Stimulated activated CD8-positive, alpha-beta memory T cell treated with anti-CD3 and anti-CD28 coated beads, Interleukin-7, amount 100 ng/mL, for 48 hours (primary cell): ENCODE results near the gene NR3C1.

Experiments
- DNase-seq, 2 donors: peaks; one replicate each; pipeline ENCODE4 v3.0.0-alpha.2; 2020; ENCODE audit warnings: low read depth in 1 of 2; ENCODE audit errors: extremely low read depth in 1 of 2

NR3C1 gene

DNA sequence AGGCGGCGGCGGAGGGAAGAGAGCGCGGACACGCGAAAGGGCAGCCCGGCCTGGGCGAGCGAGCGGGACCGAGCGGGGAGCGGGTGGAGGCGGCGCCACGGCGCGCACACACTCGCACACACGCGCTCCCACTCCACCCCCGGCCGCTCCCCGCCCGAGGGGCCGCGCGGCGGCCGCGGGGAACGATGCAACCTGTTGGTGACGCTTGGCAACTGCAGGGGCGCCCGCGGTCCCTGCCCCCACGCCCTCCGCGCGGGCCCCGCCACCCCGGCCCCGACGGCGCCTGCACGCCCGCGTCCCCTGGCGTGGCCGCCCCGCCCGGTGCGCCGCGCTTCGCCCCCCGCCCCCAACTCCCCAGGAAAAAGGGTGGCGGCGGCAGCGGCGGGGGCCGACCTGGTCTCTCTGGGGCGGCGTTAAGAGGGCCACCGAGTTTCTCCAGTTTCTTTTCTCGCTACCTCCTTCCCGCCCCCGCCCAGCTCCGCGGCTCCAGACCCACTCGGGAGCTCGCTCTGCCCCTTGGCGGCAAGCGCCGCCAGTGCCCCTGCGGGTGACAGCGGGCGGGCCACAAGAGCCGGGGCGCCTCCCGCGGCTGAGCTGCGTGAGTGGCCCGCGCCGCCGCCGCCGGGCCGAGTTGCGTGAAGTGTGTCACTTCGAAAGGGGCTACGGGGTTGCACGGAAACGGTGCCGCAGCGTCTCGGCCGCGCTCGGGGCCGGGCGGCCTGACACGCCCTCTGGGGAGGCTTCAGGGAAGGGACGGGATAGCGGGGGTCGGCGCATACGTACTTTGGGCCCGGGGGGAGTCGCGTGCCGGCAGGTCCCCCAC lies at the start of gene NR3C1:
Gene NR3C1 (minus strand): TSS at position 94 of the 823 bp plus-strand sequence. CDS start 2,847 bp downstream, outside the sequence.
- peak; percentile 67 to 71 for DNase-seq

DNA sequence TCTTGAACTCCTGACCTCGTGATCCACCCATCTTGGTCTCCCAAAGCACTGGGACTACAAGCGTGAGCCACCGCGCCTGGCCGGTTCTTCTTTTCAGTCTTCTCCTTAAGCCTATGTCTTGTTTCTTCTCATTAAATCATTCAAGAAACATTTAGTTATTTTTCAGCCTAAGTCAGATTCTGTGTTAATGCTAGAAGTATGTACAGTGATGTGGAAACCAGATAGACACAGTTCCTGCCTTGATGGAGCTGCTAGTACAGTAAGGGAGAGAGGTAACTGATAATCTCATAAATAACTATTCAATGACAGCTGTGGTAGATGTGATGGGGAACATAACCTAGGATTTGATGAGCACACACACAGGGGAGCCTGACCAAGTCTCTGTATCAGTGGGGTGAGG lies 46.3 kb upstream of the NR3C1 start:
- no peak for DNase-seq

DNA sequence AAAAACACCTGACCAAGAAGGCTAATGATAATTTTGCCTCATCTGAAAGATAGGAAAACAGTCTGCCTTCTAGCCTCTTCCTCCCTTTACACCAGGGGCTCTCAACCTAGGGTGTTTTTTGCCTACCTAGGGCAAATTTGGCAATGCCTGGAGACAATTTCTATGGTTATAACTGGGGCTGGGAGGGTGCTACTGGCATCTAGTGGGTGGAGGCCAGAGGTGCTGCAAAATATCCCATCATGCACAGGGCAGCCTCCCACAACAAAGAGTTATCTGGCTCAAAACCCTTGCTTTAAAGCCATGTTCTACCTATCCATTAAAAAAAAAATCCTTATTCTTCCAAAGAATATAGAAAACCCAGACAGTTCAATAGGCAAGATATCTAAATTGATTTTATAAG lies 45.0 kb upstream of the NR3C1 start:
- no peak for DNase-seq

DNA sequence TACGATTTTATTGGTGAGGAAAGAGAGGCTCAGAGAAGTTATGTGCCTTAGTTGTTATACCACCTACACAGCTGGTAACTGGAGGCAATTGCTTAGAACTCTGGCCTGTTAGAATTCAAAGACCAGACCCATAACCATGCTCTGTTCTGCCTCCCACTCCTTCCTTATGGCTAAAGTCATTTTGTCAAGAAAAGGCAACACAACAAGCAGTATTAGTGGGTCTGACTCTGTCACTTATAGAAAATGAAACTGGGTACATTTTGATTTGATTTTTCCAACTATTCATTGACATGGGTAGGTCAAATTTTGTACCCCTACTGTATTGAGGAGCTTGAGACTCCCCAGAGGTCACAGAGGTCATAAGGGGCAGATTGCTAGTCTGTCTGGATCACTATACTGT lies 44.5 kb upstream of the NR3C1 start:
- DNase-seq: no peak

DNA sequence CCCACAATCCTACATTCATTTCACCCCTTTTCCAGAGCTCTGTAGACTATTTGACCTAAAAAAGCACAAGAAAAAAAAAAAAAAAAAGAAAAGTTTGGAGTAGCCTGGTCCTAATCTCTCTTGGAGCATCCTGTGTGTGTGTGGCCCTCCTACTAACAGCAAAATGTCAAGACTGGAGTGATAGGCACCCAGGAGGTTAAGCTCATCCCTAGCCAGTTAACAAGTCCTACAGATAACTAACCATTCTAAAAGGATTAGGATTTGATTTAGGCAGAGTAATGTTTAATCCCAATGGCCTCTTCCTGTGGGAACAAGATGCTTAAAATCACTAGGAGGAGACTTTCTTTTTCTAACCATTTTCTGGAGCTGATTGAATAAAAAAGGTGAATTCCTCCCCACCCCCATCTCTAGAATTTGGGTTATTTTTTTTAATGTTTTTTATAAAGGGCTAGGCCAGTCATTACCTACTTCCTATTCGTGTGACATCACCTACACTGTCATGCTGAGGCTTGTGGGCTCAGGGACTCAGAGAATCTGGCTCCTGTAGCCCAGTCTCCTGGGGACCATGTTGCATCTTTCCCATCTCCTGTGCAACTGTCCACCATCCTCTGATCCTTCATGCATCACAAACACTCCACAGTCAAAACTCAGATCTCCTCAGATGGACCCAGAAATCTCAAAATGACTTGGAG lies 43.2 kb upstream of the NR3C1 start:
- DNase-seq: no peak

DNA sequence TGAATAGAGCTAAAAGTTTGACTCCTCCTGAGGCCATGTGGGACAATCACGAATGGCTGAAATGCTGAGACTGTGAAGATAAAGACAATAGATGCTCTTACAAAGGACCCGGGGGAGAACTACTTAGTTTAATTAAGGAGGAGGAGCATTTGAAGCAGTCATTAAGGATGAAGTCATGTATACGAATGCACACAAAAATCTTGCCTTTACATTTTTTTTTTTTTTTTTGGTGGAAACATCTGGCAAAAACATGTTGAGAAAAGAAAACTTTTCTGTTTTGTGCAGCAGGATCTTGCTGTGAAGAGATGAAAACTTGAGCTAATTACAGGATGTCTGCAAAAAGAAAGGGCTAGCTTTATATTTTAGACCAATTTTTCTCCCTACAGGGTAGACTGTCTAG lies 42.3 kb upstream of the NR3C1 start:
- no peak for DNase-seq

DNA sequence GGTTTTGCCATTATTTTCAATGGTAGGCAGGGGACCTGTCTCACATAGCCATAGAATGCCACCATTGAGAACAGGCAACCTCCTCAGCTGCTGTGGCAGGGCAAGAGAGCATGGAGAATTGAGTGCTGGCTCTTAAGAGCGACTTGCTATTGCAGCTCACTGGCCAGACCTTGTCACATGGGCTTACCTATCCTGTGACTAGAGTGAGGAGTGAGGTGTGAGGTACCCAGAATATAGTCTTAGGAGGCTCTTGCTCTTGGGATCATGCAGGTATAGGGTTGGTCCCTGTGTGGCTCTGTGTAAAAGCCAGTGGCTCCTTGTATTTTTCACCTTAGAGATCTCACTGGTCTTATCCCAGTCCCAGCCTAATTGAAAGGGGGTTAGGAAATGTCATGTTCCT lies 39.8 kb upstream of the NR3C1 start:
- DNase-seq: no peak

DNA sequence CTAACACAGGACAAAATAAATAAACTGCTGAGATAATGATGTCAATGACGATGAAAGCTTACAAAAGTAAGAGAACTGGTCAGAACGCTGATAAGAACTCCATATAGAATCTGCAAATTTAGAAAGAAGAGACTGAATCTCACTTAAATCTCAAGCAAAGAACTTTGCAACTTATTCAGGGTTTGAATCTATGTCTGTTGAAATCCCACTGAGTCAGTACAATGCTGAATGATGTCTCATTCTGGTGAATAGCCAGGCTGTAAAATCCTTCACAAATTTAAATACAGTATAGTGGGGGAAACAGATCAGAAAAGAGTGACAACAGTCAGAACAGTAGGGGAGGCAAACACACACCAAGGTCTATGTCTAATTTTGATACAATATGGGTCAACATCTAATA lies 38.9 kb upstream of the NR3C1 start:
- DNase-seq: no peak

DNA sequence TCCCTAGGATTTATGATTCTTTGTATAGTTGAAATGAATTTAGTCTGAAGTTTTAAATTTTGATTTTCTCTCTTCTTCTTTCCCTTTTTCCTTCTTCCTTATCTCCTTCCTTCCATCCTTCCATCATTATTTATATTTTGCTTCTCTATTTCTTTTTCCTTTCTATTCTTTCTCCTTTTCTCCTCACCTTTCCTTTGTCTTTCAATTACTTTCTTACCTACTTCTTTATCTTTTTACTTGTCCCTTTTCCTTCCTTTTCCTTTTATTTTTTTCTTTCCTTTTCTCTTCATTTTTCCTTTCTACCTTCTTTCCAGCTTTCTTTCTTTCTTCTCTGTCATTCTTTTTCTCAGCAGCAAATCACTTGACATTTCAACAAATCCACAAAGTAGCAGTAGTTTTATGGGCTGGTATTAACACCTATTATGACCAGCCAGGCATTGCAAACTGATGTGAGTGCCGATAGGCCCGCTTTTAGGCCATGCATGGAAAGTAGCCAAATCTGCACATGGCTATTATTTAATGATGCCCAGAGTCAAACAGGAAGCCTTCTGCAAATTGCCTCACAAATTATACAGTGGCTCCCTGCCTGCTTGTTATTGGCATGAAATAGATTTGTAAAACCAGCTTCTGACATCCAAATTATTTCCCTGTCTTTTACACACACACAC lies 37.1 kb upstream of the NR3C1 start:
- no peak for DNase-seq

DNA sequence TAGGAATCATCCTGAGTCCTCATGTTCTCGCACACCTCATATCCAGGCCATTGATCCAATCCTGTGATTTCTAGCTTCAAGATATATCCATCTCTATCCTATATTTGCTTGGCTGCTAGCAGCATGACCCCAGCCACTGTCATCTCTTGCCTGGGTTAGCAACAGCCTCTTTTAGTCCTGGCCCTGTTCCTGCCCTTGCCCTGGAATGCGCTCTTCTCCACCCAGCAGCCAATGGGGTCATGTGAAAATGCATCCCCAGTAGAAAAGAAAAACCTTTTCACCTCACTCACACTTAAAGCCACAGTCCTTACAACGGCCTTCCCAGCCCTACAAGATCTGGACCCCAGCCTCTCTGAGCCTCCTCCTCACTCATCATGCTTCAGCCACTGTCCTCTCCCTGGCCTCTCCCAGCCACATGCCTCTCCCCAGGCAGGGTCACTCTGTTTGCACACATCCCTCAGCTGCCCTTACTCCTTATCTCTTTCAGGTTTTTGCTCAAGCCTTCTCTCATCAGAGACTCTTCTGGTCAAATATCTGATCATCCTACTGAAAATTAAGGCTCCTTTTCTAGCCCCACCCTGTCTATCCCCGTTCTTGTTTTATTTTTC lies 34.3 kb upstream of the NR3C1 start:
- DNase-seq: no peak

DNA sequence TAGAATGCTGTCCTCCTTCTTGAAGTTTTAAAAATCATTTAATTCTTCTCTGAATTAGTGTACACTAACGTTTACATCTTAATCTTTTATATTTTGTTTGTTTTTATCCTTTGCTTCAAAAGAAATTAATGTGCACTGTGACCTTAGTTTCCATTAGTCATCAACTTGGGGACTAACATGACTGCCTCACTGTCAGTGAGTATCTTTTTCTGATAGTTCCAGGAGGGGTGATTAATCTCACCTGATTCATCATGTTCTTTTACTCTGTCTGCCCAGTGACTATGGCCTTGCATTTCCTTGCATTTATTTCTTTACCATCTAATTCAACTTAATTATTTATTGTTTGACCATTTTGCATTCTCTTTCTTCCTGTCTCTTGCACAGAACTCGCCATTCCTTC lies 33.4 kb upstream of the NR3C1 start:
- DNase-seq: no peak

DNA sequence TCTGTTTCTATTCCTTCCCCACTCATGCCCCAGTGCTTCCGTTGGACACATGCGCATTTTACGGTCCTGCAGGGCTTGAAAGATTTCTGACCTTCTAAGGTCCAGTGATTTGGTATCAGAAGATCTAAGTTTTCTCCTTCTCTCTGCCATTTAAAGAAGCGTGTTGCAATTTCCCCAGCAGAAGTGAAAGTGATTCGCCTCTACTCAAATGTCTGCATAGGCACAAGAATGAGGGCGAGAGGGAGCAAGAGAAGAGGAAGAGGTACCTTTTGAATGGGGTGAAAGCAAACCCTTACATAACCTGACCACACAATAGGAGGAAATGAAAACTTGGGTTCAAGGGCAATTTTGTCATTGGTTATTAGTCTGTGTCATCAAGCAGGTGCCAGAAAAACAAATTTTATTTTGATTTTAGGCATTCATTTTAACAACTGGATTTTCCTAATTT lies 31.7 kb upstream of the NR3C1 start:
- DNase-seq: no peak

DNA sequence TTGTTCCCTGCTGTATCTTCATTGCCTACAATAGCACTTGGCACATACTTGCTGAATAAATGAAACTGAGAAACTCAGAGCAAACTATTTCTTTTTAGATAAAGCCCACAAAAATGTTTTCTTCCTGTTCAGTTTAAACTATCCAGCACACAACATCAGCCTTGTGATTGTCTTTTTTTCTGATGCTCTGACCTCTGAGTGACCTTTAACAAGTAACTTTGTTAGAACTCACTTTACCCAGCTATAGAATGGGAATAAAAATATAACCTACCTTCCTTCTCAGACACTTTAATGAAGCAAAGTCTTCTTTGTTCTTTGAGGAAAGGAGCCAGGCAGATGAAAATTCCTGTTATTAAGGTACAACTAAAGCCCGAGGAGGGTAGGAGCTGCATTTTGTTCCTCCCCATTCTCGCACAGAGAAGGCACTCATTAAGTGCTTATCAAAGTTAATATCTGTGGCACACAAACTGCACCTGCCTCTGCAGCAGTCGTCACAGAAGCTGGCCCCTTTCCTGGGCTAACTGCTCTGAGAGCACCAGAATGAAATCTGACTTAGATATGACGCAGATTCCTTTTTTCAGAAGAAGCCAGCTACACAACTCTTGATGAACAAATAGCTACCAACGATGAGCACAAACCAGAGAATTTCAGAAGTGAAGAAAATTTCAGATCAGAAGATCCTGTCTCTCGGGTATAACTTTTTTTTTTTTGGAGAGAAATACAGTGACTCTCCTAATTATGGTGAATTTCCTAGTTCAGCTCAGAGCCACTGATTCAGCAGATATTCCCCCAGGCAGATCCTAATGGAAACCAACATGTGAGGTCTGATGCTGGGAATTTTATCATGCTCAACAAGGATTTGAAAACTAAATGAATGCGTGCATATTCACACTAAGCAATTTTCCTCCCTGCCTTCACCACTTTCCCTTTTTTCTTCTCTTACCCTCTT lies 31.0 kb upstream of the NR3C1 start:
- DNase-seq: peak in 1 of 2 donors; percentile 52

DNA sequence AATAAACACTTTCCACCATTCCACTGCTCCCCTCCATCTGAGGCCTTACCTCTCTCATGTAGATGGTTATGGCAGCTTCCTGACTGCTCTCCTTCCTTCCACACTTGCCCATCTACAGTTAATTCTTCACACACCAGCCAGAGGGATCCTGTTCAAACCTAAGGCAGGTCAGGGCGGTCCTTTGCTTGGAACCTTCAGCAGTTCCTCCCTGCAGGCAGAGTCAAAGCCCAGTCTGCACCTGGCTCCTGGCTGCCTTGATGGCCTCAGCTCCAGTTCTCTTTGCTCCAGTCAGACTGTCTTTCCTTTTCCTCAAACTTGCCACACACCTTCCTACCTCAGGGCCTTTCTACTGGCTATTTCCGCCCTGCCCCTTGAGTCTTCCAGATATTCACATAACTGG lies 30.2 kb upstream of the NR3C1 start:
- DNase-seq: no peak

DNA sequence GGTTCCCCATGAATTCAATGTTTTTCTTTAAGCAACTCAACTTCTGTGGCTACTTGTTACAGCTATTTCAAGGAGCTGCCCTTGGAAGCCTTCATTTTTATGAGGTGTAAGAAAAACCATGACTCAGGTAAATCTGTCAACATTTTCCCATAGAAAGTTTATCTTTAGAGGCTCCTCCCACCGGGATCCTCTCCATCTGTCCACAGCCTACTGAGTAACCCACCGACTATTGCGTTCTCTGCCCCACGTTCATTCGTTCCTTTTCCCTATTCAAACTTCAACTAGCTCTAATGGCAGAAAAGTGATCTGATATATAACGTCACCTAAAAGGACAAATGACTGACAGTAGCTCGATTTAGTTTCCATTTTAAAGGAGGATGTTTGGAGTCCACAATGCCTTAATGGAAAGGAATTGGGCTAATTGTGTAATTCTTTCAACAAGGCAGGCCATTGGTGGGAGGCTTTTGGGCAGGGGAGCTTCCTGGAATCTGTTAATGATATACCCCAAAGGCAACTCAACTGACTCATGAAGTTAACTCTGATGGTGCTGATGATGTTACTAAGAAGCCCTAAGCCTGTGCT lies 29.3 kb upstream of the NR3C1 start:
- no peak for DNase-seq

DNA sequence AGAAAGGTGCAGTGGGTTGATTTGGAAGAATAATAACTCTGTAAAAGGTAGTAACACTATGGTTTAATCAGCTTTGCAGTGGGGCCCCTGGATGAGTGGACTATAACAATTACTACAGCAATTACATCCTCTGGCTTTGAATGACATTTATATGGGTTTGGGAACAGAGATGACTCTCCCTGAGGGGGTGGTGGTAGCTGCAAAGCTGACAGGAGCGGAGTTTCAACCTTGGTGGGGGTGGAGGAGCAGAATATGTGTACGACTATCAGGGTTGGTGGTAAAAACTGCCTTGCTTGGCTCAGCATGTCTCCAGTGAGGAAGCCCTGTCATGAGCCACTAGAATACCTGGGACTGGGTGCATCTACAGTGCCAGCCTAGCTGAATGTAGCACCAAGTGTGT lies 28.3 kb upstream of the NR3C1 start:
- peak in 1 of 2 donors; percentile 56 for DNase-seq

DNA sequence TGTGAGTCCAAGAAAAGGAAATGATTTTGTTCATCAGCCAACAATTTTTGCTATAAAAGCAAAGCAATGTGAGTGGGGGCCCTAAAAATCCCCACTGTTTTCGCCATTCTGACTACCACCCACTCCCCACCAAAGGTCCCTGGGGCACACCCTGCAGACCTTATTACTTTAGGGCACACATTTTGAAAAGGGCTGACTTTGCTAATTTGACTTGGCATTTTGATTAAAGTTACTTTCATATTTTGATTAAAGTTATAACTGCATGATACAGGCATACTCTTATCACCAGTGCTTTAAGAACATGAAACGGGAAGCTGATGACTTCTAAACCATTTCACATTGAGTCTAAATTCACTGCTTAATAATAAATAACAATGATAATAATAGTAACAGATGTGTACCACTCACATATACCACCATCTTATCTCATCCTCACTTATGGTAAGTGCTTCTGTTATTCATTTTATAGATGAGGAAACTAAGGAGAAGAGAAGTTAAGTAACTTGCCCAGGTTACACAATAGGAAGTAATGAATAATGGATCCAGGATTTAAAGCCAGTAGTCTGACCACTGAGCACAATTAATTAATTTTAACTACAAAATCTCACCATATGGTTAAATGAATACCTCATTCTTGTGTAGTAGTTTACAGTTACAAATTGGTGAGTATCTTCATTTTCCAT lies 25.4 kb upstream of the NR3C1 start:
- no peak for DNase-seq

DNA sequence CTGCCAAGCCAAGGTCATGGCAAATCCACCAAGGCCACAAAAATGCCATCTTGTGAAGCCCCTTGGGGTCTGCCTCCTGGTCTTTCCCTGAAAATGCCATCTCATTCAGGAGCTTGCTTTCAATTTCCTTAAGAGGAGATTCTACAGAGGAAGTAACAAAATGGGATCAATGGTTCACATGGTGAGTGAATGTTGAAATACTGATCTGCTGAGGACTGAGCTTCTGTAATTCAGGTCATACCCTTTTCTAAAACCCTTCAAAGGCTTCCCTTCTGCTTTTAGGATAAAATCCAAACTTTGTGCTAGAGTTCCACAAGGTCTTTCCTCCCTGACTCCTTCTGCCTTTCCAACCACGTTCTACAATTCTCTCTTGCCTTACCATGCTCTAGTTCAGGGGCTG lies 24.7 kb upstream of the NR3C1 start:
- no peak for DNase-seq

DNA sequence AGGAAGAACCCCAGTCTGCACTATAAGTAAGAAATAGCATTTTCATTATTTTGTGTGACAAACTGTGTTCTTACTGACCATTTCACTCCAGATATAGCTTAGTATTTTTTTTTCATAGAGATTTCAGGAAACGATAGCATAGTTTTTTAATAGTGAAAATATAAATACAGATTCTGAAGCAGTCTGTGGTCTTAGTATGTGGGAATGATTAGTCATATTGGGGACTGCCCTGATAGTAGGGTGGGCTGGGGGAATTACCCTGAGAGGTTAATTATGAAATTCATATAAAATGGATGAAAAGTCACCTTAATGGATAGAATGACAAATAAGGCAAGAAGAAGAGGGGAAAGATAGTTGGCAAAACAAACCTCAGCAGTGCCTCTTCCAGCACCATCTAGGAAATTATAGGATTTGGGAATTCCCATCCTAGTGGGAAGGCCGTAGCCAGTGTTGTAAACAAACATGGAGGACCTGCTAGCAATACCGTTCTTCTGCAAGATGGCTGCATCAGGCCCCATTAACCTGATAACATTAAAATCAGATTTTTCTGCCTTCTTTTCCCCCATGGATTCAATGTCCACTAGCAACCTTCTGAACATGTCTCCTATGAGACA lies 23.7 kb upstream of the NR3C1 start:
- DNase-seq: no peak
